ENCODE measurements around the gene PHB1. TPM values are rescaled to one million over a fixed set of nuclear protein-coding genes. Genes with fewer than 3 reads are reported as not detected.
"Not testable (repeated sequence)": the region's sequence is repeated elsewhere in the genome, so short reads cannot be mapped to it uniquely, and the experiment has no call there.

PHB1 gene
- polyA plus RNA-seq, 2 donors: 53.6 to 164 TPM

DNA sequence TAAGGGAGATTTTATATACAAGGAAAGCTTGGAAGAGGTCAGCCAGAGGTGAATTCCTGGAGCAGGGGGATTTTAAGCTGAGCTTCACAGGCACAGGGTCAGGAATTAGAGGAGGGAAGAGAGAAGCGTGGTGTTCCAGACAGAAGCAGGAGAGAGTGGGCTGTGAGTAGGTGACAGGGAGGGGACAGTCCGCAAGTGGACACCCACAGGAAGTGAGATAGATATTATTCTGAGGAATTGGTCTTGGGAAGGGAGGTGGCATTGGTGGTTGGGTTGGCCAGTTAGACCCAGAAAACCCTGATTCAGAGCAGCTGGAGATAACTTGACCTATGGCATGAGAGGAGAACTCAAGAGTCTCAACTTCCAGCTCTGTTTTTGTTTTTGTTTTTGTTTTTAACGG, 14.7 kb downstream of the PHB1 start:
- 65 to 71% methylated on average over 3 of the region's 3 CpGs for WGBS, 2 donors
- H3K4me3 ChIP-seq (ENCODE audit: low read depth in 1 of 2, low read length in 2 of 2): no peak overlapping the region
- no peaks in the 10 kb centered on the region for H3K4me1 ChIP-seq (ENCODE audit: control insufficient read depth in 2 of 2, insufficient read depth in 2 of 2, low read length in 1 of 2)
- no peaks in the 10 kb centered on the region for H3K27me3 ChIP-seq (ENCODE audit: control insufficient read depth in 1 of 2, insufficient read depth in 2 of 2, low read length in 2 of 2)
- peaks cover 5 to 11% of the 10 kb centered on the region in 2 donors for H3K36me3 ChIP-seq (ENCODE audit: control insufficient read depth in 2 of 2, insufficient read depth in 2 of 2, low read length in 1 of 2)
- no peaks in the 10 kb centered on the region for H3K9me3 ChIP-seq (ENCODE audit: control insufficient read depth in 2 of 2, insufficient read depth in 1 of 2, low read depth in 1 of 2, low read length in 1 of 2)
- no peak overlapping the region for H3K27ac ChIP-seq (ENCODE audit: low read depth in 2 of 2, low read length in 1 of 2)

DNA sequence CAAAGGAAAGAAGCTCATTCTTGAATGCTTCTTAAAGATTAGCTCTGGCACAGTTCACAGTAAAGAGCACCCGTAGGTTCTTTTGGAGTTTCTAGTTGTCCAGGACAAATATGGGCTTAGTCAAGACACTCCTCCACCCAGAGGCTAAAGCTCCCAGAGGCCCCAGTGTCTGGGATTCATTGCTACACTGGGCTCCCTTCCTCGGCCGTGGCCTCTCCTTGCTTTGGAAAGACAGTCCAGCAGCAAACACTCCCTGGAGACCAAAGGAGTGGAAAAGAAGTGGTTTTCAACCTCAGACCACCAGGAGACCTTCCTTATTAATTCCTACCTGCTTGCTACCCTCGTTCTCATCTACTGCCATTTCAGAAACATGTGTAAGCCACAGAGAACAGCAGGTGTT, 17.1 kb downstream of the PHB1 start:
- no peaks in the 10 kb centered on the region for H3K9me3 ChIP-seq (ENCODE audit: control insufficient read depth in 2 of 2, insufficient read depth in 1 of 2, low read depth in 1 of 2, low read length in 1 of 2)
- no peak overlapping the region for H3K27ac ChIP-seq (ENCODE audit: low read depth in 2 of 2, low read length in 1 of 2)
- H3K36me3 ChIP-seq (ENCODE audit: control insufficient read depth in 2 of 2, insufficient read depth in 2 of 2, low read length in 1 of 2): no peaks in the 10 kb centered on the region
- H3K4me3 ChIP-seq (ENCODE audit: low read depth in 1 of 2, low read length in 2 of 2): no peak overlapping the region
- H3K4me1 ChIP-seq (ENCODE audit: control insufficient read depth in 2 of 2, insufficient read depth in 2 of 2, low read length in 1 of 2): no peaks in the 10 kb centered on the region
- no peaks in the 10 kb centered on the region for H3K27me3 ChIP-seq (ENCODE audit: control insufficient read depth in 1 of 2, insufficient read depth in 2 of 2, low read length in 2 of 2)
- 41 to 56% methylated on average over 4 of the region's 4 CpGs for WGBS, 2 donors

DNA sequence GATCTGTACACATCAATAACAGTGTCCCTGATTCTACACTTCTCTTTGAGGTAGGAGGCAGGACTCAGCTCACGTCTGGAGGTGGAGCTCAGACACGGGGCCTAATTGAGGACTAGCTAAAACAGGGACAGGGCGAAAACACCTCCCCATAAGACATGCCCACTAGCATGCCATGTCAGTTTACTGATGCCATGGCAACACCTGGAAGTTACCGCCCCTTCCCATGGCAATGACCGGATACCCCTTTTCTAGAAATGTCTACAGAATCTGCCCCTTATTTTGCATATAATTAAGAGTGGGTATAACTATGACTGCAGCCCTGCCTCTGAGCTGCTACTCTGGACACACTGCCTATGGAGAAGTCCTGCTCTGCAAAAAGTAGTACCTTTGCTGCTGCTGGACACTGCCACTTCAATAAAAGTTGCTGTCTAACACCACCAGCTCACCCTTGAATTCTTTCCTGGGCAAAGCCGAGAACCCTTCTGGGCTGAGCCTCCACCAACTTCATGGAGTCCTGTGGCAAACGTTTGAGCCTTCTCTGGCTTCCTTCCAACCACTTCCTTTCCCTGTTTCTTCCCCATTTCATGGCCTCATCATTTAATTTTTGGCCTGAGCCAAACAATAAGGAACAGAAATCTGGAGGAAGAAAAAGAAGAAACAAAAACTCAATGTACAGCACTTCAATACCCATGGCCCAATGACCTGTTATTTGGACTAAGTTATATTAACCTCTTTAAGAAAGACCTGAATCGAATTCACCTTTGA, 21.0 kb downstream of the PHB1 start:
- Histone ChIP-seq H3K9me3 (ENCODE audit: control insufficient read depth in 2 of 2, insufficient read depth in 1 of 2, low read depth in 1 of 2, low read length in 1 of 2) (no peaks in the 10 kb centered on the region), H3K27ac (ENCODE audit: low read depth in 2 of 2, low read length in 1 of 2) (no peak overlapping the region), H3K4me1 (ENCODE audit: control insufficient read depth in 2 of 2, insufficient read depth in 2 of 2, low read length in 1 of 2) (peaks cover 0 to 12% of the 10 kb centered on the region in 2 donors), H3K4me3 (ENCODE audit: low read depth in 1 of 2, low read length in 2 of 2) (no peak overlapping the region), H3K27me3 (ENCODE audit: control insufficient read depth in 1 of 2, insufficient read depth in 2 of 2, low read length in 2 of 2) (no peaks in the 10 kb centered on the region), H3K36me3 (ENCODE audit: control insufficient read depth in 2 of 2, insufficient read depth in 2 of 2, low read length in 1 of 2) (no peaks in the 10 kb centered on the region)
- WGBS, 2 donors: 74 to 75% methylated on average over 8 of the region's 8 CpGs

GRCh38 chr17:49390548-49391324, 23.9 kb downstream of the PHB1 start:
- Histone ChIP-seq H3K27me3 (ENCODE audit: control insufficient read depth in 1 of 2, insufficient read depth in 2 of 2, low read length in 2 of 2) (no peaks in the 10 kb centered on the region), H3K4me1 (ENCODE audit: control insufficient read depth in 2 of 2, insufficient read depth in 2 of 2, low read length in 1 of 2) (peaks cover 0 to 18% of the 10 kb centered on the region in 2 donors), H3K4me3 (ENCODE audit: low read depth in 1 of 2, low read length in 2 of 2) (no peak overlapping the region), H3K36me3 (ENCODE audit: control insufficient read depth in 2 of 2, insufficient read depth in 2 of 2, low read length in 1 of 2) (no peaks in the 10 kb centered on the region), H3K27ac (ENCODE audit: low read depth in 2 of 2, low read length in 1 of 2) (peak overlapping the region; percentile 57 to 79), H3K9me3 (ENCODE audit: control insufficient read depth in 2 of 2, insufficient read depth in 1 of 2, low read depth in 1 of 2, low read length in 1 of 2) (no peaks in the 10 kb centered on the region)
- 50 to 54% methylated on average over 9 of the region's 9 CpGs for WGBS, 2 donors

DNA sequence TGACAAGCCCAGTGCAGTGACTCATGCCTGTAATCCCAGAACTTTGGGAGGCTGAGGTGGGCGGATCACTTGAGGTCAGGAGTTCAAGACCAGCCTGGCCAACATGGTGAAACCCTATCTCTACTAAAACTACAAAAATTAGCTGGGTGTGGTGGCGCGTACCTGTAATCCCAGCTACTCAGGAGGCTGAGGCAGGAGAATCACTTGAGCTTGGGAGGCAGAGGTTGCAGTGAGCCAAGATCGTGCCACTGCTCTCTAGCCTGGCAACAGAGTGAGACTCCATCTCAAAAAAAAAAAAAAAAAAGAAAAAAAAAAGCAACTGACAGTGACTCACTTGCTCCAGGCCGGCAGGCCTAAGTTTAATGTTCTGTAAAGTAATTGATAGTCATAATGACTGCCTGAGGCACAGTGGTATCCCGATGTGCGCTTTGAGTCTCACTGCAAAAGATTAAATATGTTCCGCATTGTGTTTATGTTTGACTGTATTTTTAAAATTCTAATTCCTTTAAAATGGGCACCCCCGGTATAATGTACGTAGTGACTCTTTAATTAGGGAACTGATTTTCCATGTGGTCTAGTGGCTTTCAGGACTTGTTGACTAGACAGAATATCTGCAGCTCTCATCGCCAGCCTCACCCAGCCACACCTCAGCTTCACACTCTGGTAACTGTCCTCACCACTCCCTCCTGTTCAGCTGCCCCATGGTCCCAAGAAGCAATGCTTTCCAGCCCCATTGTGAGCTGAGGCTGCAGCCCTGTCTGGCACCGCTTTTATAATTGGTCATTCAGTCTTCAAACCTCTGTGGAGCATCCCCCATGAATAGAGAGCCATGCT, 25.0 kb downstream of the PHB1 start:
- 46 to 60% methylated on average over 12 of the region's 12 CpGs for WGBS, 2 donors
- not testable (repeated sequence) for H3K4me3 ChIP-seq (ENCODE audit: low read depth in 1 of 2, low read length in 2 of 2); H3K9me3 ChIP-seq (ENCODE audit: control insufficient read depth in 2 of 2, insufficient read depth in 1 of 2, low read depth in 1 of 2, low read length in 1 of 2); H3K36me3 ChIP-seq (ENCODE audit: control insufficient read depth in 2 of 2, insufficient read depth in 2 of 2, low read length in 1 of 2); H3K27me3 ChIP-seq (ENCODE audit: control insufficient read depth in 1 of 2, insufficient read depth in 2 of 2, low read length in 2 of 2)
- Histone ChIP-seq H3K4me1 (ENCODE audit: control insufficient read depth in 2 of 2, insufficient read depth in 2 of 2, low read length in 1 of 2) (peaks cover 0 to 18% of the 10 kb centered on the region in 2 donors), H3K27ac (ENCODE audit: low read depth in 2 of 2, low read length in 1 of 2) (peak overlapping the region; percentile 57 to 79)

DNA sequence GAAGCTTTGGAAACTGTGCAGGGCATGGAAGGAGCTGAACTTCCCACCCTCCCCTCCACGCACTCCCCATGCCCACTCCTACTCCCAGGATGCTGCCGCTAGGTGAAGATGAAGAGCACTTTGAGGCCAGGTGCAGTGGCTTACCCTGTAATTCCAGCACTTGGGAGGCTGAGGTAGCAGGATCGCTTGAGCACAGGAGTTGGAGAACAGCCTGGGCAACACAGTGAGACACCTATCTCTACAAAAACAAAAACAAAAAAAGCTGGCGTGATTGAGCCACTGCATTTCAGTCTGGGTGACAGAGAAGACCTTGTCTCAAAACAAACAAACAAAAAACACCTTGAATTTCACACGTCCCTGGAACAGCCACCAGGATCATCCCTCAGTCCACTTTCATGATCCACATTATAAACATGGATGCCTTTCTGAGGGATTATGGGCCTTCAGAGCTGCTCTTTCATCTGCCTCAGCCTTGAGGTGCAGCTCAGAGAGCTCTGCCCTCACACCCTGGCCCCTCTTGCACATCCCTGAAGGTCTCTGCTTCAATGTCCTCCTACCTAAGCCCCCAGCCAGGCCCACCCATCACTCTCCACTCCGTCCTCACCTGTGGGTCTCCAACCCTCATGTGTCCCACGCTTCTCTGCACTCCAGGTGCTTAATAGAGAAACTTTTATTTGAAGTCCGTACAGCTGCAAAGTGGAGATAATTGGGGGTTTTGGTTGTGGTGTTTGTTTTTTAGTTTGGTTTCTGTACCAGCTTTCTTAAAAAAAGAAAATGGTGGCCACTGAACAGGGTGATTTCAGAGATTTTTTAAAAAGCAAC, 25.8 kb downstream of the PHB1 start:
- peaks cover 0 to 18% of the 10 kb centered on the region in 2 donors for H3K4me1 ChIP-seq (ENCODE audit: control insufficient read depth in 2 of 2, insufficient read depth in 2 of 2, low read length in 1 of 2)
- 87 to 90% methylated on average over 8 of the region's 8 CpGs for WGBS, 2 donors
- no peaks in the 10 kb centered on the region for H3K36me3 ChIP-seq (ENCODE audit: control insufficient read depth in 2 of 2, insufficient read depth in 2 of 2, low read length in 1 of 2)
- H3K4me3 ChIP-seq (ENCODE audit: low read depth in 1 of 2, low read length in 2 of 2): no peak overlapping the region
- peak overlapping the region; percentile 9 to 34 for H3K27ac ChIP-seq (ENCODE audit: low read depth in 2 of 2, low read length in 1 of 2)
- H3K27me3 ChIP-seq (ENCODE audit: control insufficient read depth in 1 of 2, insufficient read depth in 2 of 2, low read length in 2 of 2): no peaks in the 10 kb centered on the region
- no peaks in the 10 kb centered on the region for H3K9me3 ChIP-seq (ENCODE audit: control insufficient read depth in 2 of 2, insufficient read depth in 1 of 2, low read depth in 1 of 2, low read length in 1 of 2)

GRCh38 chr17:49388290-49388640, 26.4 kb downstream of the PHB1 start:
- H3K27ac ChIP-seq (ENCODE audit: low read depth in 2 of 2, low read length in 1 of 2): peak overlapping the region; percentile 9 to 34
- H3K36me3 ChIP-seq (ENCODE audit: control insufficient read depth in 2 of 2, insufficient read depth in 2 of 2, low read length in 1 of 2): no peaks in the 10 kb centered on the region
- WGBS, 2 donors: 84 to 87% methylated on average over 6 of the region's 6 CpGs
- no peaks in the 10 kb centered on the region for H3K27me3 ChIP-seq (ENCODE audit: control insufficient read depth in 1 of 2, insufficient read depth in 2 of 2, low read length in 2 of 2)
- H3K4me1 ChIP-seq (ENCODE audit: control insufficient read depth in 2 of 2, insufficient read depth in 2 of 2, low read length in 1 of 2): peaks cover 0 to 18% of the 10 kb centered on the region in 2 donors
- no peaks in the 10 kb centered on the region for H3K9me3 ChIP-seq (ENCODE audit: control insufficient read depth in 2 of 2, insufficient read depth in 1 of 2, low read depth in 1 of 2, low read length in 1 of 2)
- no peak overlapping the region for H3K4me3 ChIP-seq (ENCODE audit: low read depth in 1 of 2, low read length in 2 of 2)

DNA sequence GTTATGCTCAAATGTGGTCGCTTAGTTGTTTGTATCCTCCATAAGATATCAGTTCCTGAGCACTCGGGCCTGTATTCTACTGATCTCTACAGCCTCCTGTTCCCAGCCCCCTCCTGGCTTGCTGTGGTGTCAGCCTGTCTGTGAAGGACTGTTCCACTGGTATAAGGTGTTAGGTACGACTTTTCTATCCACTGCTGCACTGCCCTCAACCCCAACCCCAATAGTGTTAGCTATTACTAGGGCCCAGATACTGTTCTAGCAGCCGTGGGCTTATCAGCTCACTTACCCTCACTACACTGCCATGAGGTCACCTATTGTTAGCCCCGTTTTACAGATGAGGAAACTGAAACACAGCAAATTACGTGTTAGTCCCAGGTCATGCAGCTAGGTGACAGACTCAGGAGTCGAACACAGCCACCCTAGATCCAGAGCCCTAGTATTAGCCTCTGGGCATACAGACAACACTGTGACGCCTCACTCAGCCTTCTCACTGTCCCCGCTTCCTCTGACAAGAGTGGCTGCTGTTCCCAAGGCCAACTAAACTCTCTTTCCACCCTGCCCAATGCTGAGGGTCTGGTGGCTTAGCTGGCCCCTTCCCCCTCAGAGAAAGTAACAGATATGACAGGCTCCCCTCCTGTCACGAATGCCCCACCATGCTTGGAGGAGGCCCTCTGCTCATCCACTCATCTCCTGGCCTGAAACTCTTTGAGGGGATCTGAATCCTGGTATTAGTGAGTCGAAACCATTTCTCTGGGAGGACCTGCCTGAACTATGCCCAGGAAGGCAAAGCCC, 27.0 kb downstream of the PHB1 start:
- H3K27ac ChIP-seq (ENCODE audit: low read depth in 2 of 2, low read length in 1 of 2): no peak overlapping the region

More for the DNA sequence above, 27.0 kb downstream of the PHB1 start:
- Histone ChIP-seq H3K4me1 (ENCODE audit: control insufficient read depth in 2 of 2, insufficient read depth in 2 of 2, low read length in 1 of 2) (peaks cover 0 to 19% of the 10 kb centered on the region in 2 donors), H3K36me3 (ENCODE audit: control insufficient read depth in 2 of 2, insufficient read depth in 2 of 2, low read length in 1 of 2) (no peaks in the 10 kb centered on the region), H3K27me3 (ENCODE audit: control insufficient read depth in 1 of 2, insufficient read depth in 2 of 2, low read length in 2 of 2) (no peaks in the 10 kb centered on the region), H3K4me3 (ENCODE audit: low read depth in 1 of 2, low read length in 2 of 2) (no peak overlapping the region), H3K9me3 (ENCODE audit: control insufficient read depth in 2 of 2, insufficient read depth in 1 of 2, low read depth in 1 of 2, low read length in 1 of 2) (no peaks in the 10 kb centered on the region)
- 83 to 85% methylated on average over 11 of the region's 11 CpGs for WGBS, 2 donors

Measured in esophagus (tissue), 2 donors.